Activated CD4-positive, alpha-beta T cell treated with anti-CD3 and anti-CD28 coated beads, Interleukin-2, Interleukin-4, amounts not matched to agents 100 ng/mL and 50 ng/mL, durations not matched to agents 16 hours and 8 hours (primary cell): Measurements from ENCODE around the gene PSMD14.

Source experiments
- DNase-seq: peaks from one replicate; pipeline ENCODE4 v3.0.0-alpha.2; 2020; ENCODE audit warnings: low spot score

The PSMD14 gene

DNA sequence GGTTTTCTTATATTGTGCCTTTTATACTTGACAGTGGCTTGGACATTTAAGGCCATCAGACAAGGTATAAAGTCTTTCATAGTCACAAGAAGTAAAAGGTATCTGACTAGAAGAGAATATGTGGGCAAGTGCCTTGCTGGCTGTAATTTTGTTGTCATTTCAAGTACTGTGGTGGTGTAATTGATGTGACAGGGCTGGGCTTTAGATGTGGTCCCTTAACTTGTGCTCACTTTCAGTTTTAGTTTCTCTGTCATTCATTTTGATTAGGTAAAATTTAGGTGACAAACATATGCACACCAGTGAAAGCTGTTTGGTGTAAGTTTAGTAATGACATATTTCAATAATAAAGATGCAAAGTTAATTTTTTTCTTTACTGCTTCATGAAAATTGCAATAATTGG is 76.6 kb downstream of the PSMD14 start:
- DNase-seq: peak; percentile 45

DNA sequence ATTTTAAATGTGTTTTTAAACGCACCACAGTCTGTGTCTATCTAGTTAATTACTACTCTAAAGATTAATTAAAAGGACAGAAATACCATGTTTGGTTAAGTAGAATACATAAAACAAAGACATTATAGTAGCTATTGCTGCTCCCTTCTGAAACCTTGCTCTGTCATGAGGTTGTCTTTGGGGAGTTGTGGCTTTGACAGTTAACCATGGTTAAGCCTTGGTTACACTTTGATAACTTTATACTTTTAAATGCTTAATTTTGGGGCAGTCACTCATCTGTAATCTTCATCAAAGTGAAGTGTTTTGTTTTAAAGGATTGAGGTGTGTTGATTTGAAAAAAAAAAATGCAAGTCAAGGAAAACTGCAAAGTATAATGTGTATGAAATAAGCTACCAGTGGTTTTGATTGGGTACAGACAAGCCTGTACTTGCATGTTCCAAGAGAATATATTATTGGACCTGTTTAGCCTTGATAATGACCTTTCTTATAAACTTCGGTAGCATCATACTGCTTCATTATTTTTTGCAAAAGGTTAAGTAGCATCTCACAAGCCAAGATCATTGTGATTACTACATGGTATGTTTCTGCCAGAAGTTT is 78.1 kb downstream of the PSMD14 start:
- no peak for DNase-seq

DNA sequence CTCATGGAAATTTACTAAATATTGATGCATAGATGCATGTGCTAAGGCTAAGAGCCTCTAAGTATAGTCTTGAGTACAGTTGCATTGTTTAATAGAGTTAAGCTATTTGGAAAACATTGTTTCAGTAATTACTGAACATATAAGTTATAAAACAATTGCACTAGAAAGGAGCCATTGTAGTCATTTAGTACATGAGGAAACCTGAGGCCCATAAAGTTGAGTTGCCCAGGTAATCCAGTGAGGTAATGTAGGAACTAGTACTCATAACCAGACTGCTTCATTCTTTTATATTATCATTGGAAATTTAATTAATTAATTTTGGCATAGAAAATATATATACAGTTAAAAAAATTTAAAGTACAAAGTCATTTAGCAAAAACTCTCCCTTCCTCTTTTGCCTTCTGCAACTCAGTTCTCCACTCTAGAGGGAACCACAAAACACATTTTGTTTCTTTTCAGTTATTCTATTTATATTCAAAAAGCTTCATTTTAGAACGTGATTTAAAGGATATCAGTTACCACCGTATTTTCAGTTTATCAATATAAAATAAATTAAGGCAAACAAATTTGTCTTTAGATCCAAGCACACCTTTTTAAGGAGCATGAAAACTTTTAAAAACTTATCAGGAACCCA is 80.0 kb downstream of the PSMD14 start:
- DNase-seq: no peak

- peak; percentile 28 for DNase-seq
Observed at GRCh38 chr2:161391737-161392506, 83.7 kb downstream of the PSMD14 start.

DNA sequence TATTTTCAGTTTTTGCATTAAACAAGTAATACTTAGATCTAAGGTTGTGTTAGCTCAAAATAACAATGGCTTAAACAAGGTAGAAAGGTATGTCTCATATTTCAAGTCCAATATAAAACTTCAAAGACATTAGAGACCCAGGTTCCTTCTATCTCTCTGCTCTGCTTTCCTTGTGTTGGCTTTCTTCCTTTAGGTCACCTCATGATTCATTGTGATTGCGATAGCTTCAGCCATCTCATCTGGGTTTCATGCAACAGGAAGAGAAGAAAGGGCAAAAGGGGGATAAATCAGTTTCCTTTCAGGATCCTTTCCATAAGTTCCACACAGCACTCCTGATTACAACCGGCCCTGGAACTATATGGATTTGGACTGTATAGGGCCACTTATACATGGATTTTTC is 91.9 kb downstream of the PSMD14 start:
- no peak for DNase-seq

DNA sequence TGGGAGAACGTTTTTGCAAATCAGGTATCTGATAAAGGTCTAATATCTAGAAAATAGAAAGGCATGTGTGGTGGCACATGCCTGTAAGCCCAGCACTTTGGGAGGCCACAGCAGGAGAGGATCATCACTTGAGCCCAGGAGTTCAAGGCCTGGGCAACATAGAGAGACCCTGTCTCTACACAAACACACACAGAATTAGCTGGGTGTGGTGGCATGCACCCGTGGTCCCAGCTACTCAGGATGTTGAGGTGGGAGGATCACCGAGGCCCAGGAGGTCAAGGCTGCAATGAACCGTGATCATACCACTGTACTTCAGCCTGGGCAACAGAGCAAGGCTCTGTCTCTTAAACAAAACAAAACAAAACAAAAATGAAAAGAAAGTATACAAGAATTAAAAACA is 94.1 kb downstream of the PSMD14 start:
- DNase-seq: no peak

- no peak for DNase-seq
Observed at GRCh38 chr2:161406316-161406715, 98.1 kb downstream of the PSMD14 start.

DNA sequence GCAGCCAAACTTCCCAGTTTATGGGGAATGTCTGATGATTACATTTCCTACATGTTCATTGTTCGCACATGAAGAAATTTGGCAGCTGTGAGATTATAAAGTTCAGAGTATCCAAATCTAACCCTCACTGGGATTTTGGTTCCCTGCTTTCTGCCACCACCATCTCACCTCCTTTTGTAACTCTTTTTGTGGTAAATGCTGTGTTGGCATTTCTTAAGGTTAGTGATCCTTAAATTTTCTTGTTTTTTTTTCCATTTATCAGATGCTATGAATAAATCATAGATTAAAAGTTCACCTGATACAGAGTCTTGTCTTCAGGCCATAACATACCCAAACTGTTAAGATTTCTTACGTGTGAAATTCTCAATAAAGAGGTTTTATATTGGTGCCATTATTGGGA is 99.4 kb downstream of the PSMD14 start:
- DNase-seq: no peak

GRCh38 chr2:161409308-161409907 is 101.2 kb downstream of the PSMD14 start:
- no peak for DNase-seq

DNA sequence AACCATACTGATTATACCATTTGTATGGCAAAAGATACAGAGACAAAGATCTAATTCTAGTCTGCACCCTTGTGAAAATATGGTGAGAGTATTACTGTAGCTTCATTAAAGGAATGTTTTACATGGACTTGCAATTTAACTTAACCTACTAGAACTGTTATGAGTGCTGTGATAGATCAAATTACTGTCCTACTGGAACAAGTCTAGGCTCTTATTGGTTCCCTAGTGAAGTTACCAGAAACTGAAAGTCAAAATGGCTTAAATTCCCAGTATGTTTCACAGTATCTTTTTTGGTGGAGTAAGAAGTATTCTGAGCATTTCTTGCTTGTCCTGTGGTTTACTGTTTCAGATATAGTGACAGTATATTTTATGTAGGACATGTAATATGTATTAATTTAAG is 104.1 kb downstream of the PSMD14 start:
- DNase-seq: no peak

- DNase-seq: no peak
Observed at GRCh38 chr2:161414042-161415033, 106.1 kb downstream of the PSMD14 start.

GRCh38 chr2:161415034-161415986 is 107.1 kb downstream of the PSMD14 start:
- no peak for DNase-seq

- DNase-seq: no peak
Observed at GRCh38 chr2:161415987-161416707, 107.9 kb downstream of the PSMD14 start, which contains the start of gene TBR1. Gene TBR1, plus strand, starts transcription at chr2:161416297. Its CDS starts 114 bp downstream, at chr2:161416411.

GRCh38 chr2:161416708-161417437 is 108.6 kb downstream of the PSMD14 start:
- DNase-seq: no peak

GRCh38 chr2:161417438-161418274 is 109.4 kb downstream of the PSMD14 start:
- DNase-seq: no peak

DNA sequence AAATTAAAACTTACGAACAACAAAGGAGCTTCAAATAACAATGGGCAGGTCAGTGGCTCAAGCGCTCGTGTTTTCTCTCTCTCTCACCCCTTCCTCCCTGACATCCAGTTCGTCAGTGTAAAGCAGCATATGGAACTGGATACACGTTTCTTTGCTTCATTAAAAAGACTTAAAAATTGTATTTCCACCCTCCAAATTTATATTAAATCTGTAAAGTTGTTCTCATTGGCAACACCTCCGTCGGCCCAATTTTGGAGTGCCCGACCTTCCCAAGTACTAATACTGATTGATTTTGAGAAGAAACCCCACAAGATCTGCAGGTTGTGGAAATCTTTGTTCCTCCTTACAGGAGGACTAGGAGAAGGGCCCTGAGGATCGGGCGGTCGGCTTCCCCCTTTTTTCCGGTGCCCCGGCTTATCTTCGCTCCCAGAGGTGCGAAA is 110.1 kb downstream of the PSMD14 start:
- no peak for DNase-seq

- DNase-seq: no peak
Observed at GRCh38 chr2:161418715-161419637, 110.8 kb downstream of the PSMD14 start.
